22Rv1 (cell line): ENCODE measurements around the gene SLC35G6.

Experiments
- CTCF ChIP-seq: fragments of 450-650 bp; IDR thresholded peaks from 2 replicates; pipeline ENCODE4 v1.5.1; 2017; ENCODE audit warnings: mild to moderate bottlenecking
- ZFX ChIP-seq: fragments of 450-650 bp; IDR thresholded peaks from 2 replicates; pipeline ENCODE4 v1.6.1; 2017; ENCODE audit warnings: antibody characterized with exemption, borderline replicate concordance

GRCh38 chr17:7497636-7498035 is 16.4 kb downstream of the SLC35G6 start:
- TF ChIP-seq CTCF (no peak), ZFX (no peak)
